Transverse colon (tissue), 4 donors: ENCODE results near the gene AARSD1. TPM values are rescaled to one million over a fixed set of nuclear protein-coding genes. Genes with fewer than 3 reads are reported as not detected.

ENCODE experiments used
- DNase-seq: peaks from one replicate; pipeline ENCODE4 v3.0.0-alpha.2; 2019
- H3K27ac ChIP-seq, 4 donors: fragments of 200-600 bp; sonication (generic); 2 replicates each; pipeline ENCODE4 v1.5.1; 2016 to 2018; ENCODE audit warnings: inconsistent platforms in 4 of 4
- H3K27me3 ChIP-seq: fragments of 200-600 bp; sonication (generic); 2 replicates; pipeline ENCODE4 v1.5.1; 2017; ENCODE audit warnings: inconsistent platforms
- H3K36me3 ChIP-seq, 4 donors: fragments of 200-600 bp; sonication (generic); 2 replicates each; pipeline ENCODE4 v1.5.1; 2017 to 2019; ENCODE audit warnings: inconsistent platforms in 4 of 4
- H3K4me1 ChIP-seq, 4 donors: fragments of 200-600 bp; sonication (generic); 2 replicates each; pipeline ENCODE4 v1.5.1; 2017 to 2020; ENCODE audit warnings: inconsistent platforms in 4 of 4
- H3K4me3 ChIP-seq, 4 donors: fragments of 200-600 bp; sonication (generic); 1 replicate in 1 of 4; 2 replicates in 3 of 4; pipeline versions ENCODE4 v1.5.1 to v1.6.1; 2017 to 2019; ENCODE audit warnings: inconsistent platforms in 4 of 4
- H3K9me3 ChIP-seq, 2 donors: fragments of 200-600 bp; sonication (generic); 2 replicates each; pipeline ENCODE4 v1.5.1; 2017 to 2019; ENCODE audit warnings: inconsistent platforms in 2 of 2
- EP300 ChIP-seq: sonication (generic); formaldehyde crosslinking; IDR thresholded peaks from one replicate; pipeline ENCODE4 v1.6.1; 2017; ENCODE audit warnings: antibody characterized with exemption, low read depth
- POLR2A ChIP-seq: fragments of 450-650 bp; IDR thresholded peaks from one replicate; pipeline ENCODE4 v1.6.1; 2016; ENCODE audit warnings: antibody characterized with exemption, mild to moderate bottlenecking, moderate library complexity
- POLR2AphosphoS5 ChIP-seq, 3 donors: sonication (generic); formaldehyde crosslinking; IDR thresholded peaks; one replicate each; pipeline ENCODE4 v1.6.1; 2016; ENCODE audit warnings: antibody characterized with exemption in 3 of 3
- WGBS, 2 donors: methylation state at CpG; one replicate each; pipeline ENCODE4 v1.1.5; 2018; ENCODE audit warnings: low coverage in 1 of 2; 5-methylcytosine and 5-hydroxymethylcytosine counted together
- in situ Hi-C, 4 donors: fragments of 200-750 bp; cut with MboI; loops; one replicate each; pipeline versions ENCODE4 v1.15.0 to v1.15.1; 2017; ENCODE audit warnings: low sequenced_read_pairs in 3 of 4, low pct_ligation_motif_present in 1 of 4, low pct_unique_long_range_greater_than_20kb in 1 of 4
- intact Hi-C: fragments of 100-400 bp; cut with DNase I; formaldehyde crosslinking; loops from one replicate; pipeline ENCODE4 v1.15.1; 2023; ENCODE audit warnings: low total_unique reads
- total RNA-seq, 4 donors: library from RNA; depleted of rRNA; stranded (reverse); fragments of >200 nt; gene quantifications; one replicate each; pipeline ENCODE4 v1.1.0, GENCODE V29; 2016
- TF ChIP-seq, protein P1 (sequence below), 5 experiments: fragments of 200-600 bp in 3 of 5; fragments of 450-650 bp in 2 of 5; sonication (generic) in 3 of 5; IDR thresholded peaks; 1 replicate in 2 of 5; 2 replicates in 3 of 5; pipeline ENCODE4 v1.5.1; 2016 to 2017; ENCODE audit warnings: antibody characterized with exemption in 5 of 5, inconsistent platforms in 3 of 5, mild to moderate bottlenecking in 2 of 5, moderate library complexity in 1 of 5

Gene AARSD1
- total RNA-seq, 4 donors from 2014 or later = 2.6 to 21.9 (median 9.5) TPM

DNA sequence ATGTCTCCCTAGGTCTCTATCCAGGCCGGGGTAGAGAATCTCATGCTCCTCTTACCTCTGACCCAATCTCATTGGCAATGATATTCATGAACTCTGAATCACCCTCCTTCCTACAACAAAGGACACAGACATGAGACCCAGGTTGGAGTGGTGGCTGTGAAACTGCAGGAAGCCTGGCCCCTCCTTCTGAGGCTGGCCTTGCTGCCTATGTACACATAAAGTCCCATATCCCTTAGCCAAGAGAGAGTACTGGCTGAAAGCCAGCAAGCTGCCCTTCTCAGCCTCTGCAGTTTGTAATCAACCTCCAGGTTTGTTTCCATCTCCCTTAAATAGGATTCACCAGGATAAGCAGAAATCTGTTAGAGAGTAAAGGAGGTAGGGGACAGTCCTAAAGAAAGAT lies 10.6 kb downstream of the AARSD1 start:
- H3K36me3 ChIP-seq = peaks cover 0 to 79% (median 31%) of the 10 kb centered on the region in 4 donors

DNA sequence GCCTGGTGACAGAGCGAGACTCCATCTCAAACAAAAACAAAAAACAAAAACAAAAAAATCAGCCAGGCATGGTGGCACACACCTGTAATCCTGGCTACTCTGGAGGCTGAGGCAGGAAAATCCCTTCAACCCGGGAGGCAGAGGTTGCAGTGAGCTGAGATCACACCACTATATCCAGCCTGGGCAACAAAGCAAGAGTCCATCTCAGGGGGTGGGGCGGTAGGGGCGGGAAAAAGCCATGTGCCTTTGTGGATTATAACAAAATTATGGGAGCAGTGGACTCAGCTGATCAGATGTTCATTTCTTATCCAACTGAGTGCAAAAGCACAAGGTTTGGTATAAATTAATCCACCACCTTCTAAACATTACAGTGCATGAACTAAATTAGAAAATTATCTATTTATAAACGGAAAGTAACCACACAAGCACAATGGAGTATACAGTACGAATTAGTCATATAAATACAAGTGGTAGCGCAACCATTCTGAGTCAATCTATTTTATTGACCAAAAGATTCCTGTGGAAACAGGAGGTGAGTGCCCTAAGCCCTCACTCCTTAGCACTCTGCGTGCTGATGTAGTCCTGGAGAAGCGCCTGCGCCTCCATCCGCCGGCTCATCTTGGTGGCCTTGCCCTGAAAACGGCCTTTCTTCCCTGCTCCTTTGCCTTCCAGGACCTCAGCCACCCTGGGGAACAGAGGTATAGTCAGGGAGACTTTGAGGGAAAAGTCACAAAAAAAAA lies 14.0 kb downstream of the AARSD1 start:
- H3K4me1 ChIP-seq = peaks cover 0 to 3% (median 0%) of the 10 kb centered on the region in 4 donors
- intact Hi-C loops = no loop called here
- WGBS, 2 donors = 88 to 97% methylated on average over 10 to 13 of the region's 13 CpGs
- no peak for DNase-seq
- H3K4me3 ChIP-seq = no peak overlapping the region
- no peaks in the 10 kb centered on the region for H3K27me3 ChIP-seq
- no peak overlapping the region for H3K27ac ChIP-seq
- TF ChIP-seq POLR2A = no peak
- TF ChIP-seq, protein P1, sequence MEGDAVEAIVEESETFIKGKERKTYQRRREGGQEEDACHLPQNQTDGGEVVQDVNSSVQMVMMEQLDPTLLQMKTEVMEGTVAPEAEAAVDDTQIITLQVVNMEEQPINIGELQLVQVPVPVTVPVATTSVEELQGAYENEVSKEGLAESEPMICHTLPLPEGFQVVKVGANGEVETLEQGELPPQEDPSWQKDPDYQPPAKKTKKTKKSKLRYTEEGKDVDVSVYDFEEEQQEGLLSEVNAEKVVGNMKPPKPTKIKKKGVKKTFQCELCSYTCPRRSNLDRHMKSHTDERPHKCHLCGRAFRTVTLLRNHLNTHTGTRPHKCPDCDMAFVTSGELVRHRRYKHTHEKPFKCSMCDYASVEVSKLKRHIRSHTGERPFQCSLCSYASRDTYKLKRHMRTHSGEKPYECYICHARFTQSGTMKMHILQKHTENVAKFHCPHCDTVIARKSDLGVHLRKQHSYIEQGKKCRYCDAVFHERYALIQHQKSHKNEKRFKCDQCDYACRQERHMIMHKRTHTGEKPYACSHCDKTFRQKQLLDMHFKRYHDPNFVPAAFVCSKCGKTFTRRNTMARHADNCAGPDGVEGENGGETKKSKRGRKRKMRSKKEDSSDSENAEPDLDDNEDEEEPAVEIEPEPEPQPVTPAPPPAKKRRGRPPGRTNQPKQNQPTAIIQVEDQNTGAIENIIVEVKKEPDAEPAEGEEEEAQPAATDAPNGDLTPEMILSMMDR (IDR thresholded peaks at IDR 0.05) = no peak
- no peak for TF ChIP-seq POLR2AphosphoS5 (IDR thresholded peaks at IDR 0.05)
- TF ChIP-seq EP300 = no peak
- no peaks in the 10 kb centered on the region for H3K9me3 ChIP-seq
- in situ Hi-C loops = no loop called here
- peaks cover 0 to 55% (median 26%) of the 10 kb centered on the region in 4 donors for H3K36me3 ChIP-seq

More for the DNA sequence above, 10.6 kb downstream of the AARSD1 start:
- WGBS, 2 donors = 80 to 88% methylated on average over 1 of the region's 1 CpG
- Histone ChIP-seq H3K9me3 (no peaks in the 10 kb centered on the region), H3K27me3 (no peaks in the 10 kb centered on the region), H3K4me3 (no peak overlapping the region), H3K27ac (no peak overlapping the region), H3K4me1 (no peaks in the 10 kb centered on the region)
- in situ Hi-C loops (no loop called here), intact Hi-C loops (no loop called here)
- TF ChIP-seq POLR2A = no peak
- DNase-seq = no peak

DNA sequence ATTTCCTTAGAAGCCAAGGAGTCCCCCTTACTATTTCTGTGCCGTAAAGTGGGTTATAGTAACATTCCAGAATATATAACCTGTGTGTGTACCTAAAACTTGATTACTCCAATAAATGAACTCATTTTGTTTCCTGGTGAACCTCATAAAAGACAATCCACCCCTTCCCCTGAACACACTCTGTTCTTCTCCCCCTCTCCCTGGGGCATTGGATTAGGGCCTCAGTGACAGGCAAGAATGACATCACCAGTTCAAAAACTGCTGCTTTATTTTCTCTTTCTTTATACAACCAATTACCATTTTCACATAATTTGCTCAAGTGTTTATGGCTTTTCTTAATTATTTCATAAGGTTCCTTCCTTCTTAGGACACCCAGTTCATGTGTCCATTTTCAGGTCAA lies 17.4 kb downstream of the AARSD1 start:
- Histone ChIP-seq H3K36me3 (peaks cover 0 to 33% (median 12%) of the 10 kb centered on the region in 4 donors), H3K4me1 (peaks cover 0 to 3% (median 0%) of the 10 kb centered on the region in 4 donors), H3K4me3 (no peak overlapping the region), H3K27ac (no peak overlapping the region), H3K27me3 (no peaks in the 10 kb centered on the region), H3K9me3 (no peaks in the 10 kb centered on the region)
- no peak for TF ChIP-seq POLR2AphosphoS5 (IDR thresholded peaks at IDR 0.05)
- TF ChIP-seq EP300 = no peak
- TF ChIP-seq, protein P1 (IDR thresholded peaks at IDR 0.05) = no peak
- no peak for TF ChIP-seq POLR2A
- in situ Hi-C loops (loop anchor here in 3 of 4 donors (25.0 kb wide), 2 partner anchors 110 to 235 kb away; partner anchors contain the start of genes AOC2 (in 1 of the 3) and PSME3 (in 1 of the 3)), intact Hi-C loops (loop anchor here (1.0 kb wide), 1 partner anchor 35 kb away; no protein-coding TSS in a partner anchor)
- 57 to 64% methylated on average over 1 of the region's 1 CpG for WGBS, 2 donors
- DNase-seq = no peak

DNA sequence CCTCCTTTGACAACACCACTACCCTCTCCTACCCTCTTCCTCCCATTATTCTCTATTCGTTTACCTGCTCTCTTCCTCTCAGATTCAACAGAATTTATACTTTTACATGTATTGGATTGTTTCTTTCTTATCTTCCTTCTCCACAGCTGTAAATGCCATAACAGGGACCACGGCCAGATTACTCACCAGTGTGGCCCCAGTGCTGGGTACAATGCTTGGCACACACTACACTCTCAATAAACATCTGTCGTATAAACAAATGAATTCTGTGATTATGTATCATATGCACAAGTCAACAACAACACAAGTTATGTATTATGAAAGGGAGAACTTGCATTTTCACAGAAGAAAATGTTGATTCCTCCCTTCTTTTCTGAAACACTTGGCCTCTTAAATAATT lies 20.0 kb downstream of the AARSD1 start:
- Histone ChIP-seq H3K9me3 (no peaks in the 10 kb centered on the region), H3K27me3 (peaks cover 3% of the 10 kb centered on the region), H3K27ac (no peak overlapping the region), H3K4me3 (no peak overlapping the region), H3K4me1 (peaks cover 0 to 3% (median 0%) of the 10 kb centered on the region in 4 donors), H3K36me3 (peaks cover 0 to 8% (median 3%) of the 10 kb centered on the region in 4 donors)
- no peak for DNase-seq
- WGBS, 2 donors = 32 to 34% methylated on average over 3 of the region's 3 CpGs
- intact Hi-C loops = no loop called here
- in situ Hi-C loops = loop anchor here in 3 of 4 donors (25.0 kb wide), 2 partner anchors 107 to 232 kb away; partner anchors contain the start of genes AOC2 (in 1 of the 3) and PSME3 (in 1 of the 3)
- TF ChIP-seq EP300 = no peak
- TF ChIP-seq, protein P1 (IDR thresholded peaks at IDR 0.05) = no peak
- no peak for TF ChIP-seq POLR2A
- TF ChIP-seq POLR2AphosphoS5 (IDR thresholded peaks at IDR 0.05) = no peak
